HCT116 (cell line): ENCODE data around the gene ACTL6B.

ENCODE experiments used
- CTCF ChIP-seq, 3 experiments: fragments of 200-600 bp in 1 of 3; sonication (generic) in 1 of 3; IDR thresholded peaks in 2 of 3; conservative IDR thresholded peaks in 1 of 3; 2 replicates each; pipeline ENCODE4 v1.5.1; 2012 to 2017; ENCODE audit warnings: low read depth in 2 of 3, low read length in 2 of 3, antibody characterized with exemption in 1 of 3, borderline replicate concordance in 1 of 3, control low read depth in 1 of 3, mild to moderate bottlenecking in 1 of 3, mixed read lengths in 1 of 3, mixed run types in 1 of 3, moderate library complexity in 1 of 3; ENCODE audit not compliant: insufficient read depth in 1 of 3
- EZH2 ChIP-seq: fragments of 200-600 bp; sonication (generic); IDR thresholded peaks from 2 replicates; pipeline ENCODE4 v1.6.1; 2017; ENCODE audit warnings: antibody characterized with exemption, mixed run types
- FOSL1 ChIP-seq: IDR thresholded peaks from 2 replicates; pipeline ENCODE4 v1.6.1; 2012; ENCODE audit warnings: low read depth
- POLR2A ChIP-seq: IDR thresholded peaks from 2 replicates; pipeline ENCODE4 v1.7.0; 2011; ENCODE audit warnings: borderline replicate concordance; ENCODE audit not compliant: insufficient read depth, insufficient read length; ENCODE audit errors: extremely low read depth
- RAD21 ChIP-seq: IDR thresholded peaks from 2 replicates; pipeline ENCODE4 v1.6.1; 2012; ENCODE audit warnings: low read depth, mild to moderate bottlenecking
- REST ChIP-seq: IDR thresholded peaks from 2 replicates; pipeline ENCODE4 v1.6.1; 2012; ENCODE audit warnings: low read depth
- SIN3A ChIP-seq: IDR thresholded peaks from 2 replicates; pipeline ENCODE4 v1.6.1; 2012; ENCODE audit warnings: low read depth
- TCF7L2 ChIP-seq: IDR thresholded peaks from 2 replicates; pipeline ENCODE4 v1.7.0; 2011; ENCODE audit warnings: borderline replicate concordance, inconsistent platforms; ENCODE audit not compliant: insufficient read depth, insufficient read length; ENCODE audit errors: extremely low read depth
- YY1 ChIP-seq: IDR thresholded peaks from 2 replicates; pipeline ENCODE4 v1.6.1; 2011; ENCODE audit warnings: low read length, low read depth, moderate library complexity, mild to moderate bottlenecking; ENCODE audit not compliant: insufficient replicate concordance; ENCODE audit errors: extremely low read depth

- no peak for TF ChIP-seq RAD21
- TF ChIP-seq CTCF (IDR thresholded peaks at IDR 0.05 in 2 of 3, conservative IDR thresholded peaks at IDR 0.05 in 1 of 3; ENCODE audit: borderline replicate concordance in 1 of 3, insufficient read depth in 1 of 3, low read depth in 2 of 3, low read length in 2 of 3), result no peak
- TF ChIP-seq POLR2A, result no peak
- no peak for TF ChIP-seq EZH2
- no peak for TF ChIP-seq FOSL1
- no peak for TF ChIP-seq SIN3A
- no peak for TF ChIP-seq YY1
- no peak for TF ChIP-seq REST
- no peak for TF ChIP-seq TCF7L2
Measured at GRCh38 chr7:100692578-100692961, 36.3 kb upstream of the ACTL6B start.
